Duodenal mucosa (tissue), 2 donors: Measurements from ENCODE around the gene SRSF11.

Experiments
- H3K27ac ChIP-seq: one replicate; pipeline ENCODE4 v1.7.0; 2013; ENCODE audit warnings: low read depth, low read length
- H3K27me3 ChIP-seq, 2 donors: one replicate each; pipeline ENCODE4 v1.7.0; 2013; ENCODE audit warnings: low read length in 2 of 2, control low read depth in 1 of 2; ENCODE audit not compliant: insufficient read depth in 2 of 2, control insufficient read depth in 1 of 2
- H3K36me3 ChIP-seq, 2 donors: one replicate each; pipeline ENCODE4 v1.7.0; 2013; ENCODE audit warnings: low read length in 2 of 2, control low read depth in 1 of 2; ENCODE audit not compliant: insufficient read depth in 2 of 2, control insufficient read depth in 1 of 2
- H3K4me1 ChIP-seq, 2 donors: one replicate each; pipeline ENCODE4 v1.7.0; 2013; ENCODE audit warnings: low read length in 2 of 2, control low read depth in 1 of 2; ENCODE audit not compliant: insufficient read depth in 2 of 2, control insufficient read depth in 1 of 2
- H3K4me3 ChIP-seq, 2 donors: one replicate each; pipeline ENCODE4 v1.7.0; 2013; ENCODE audit warnings: low read length in 2 of 2, low read depth in 1 of 2
- H3K9ac ChIP-seq, 2 donors: one replicate each; pipeline ENCODE4 v1.7.0; 2013; ENCODE audit warnings: low read length in 2 of 2, low read depth in 1 of 2
- H3K9me3 ChIP-seq, 2 donors: one replicate each; pipeline ENCODE4 v1.7.0; 2013; ENCODE audit warnings: low read length in 2 of 2, control low read depth in 1 of 2; ENCODE audit not compliant: control insufficient read depth in 1 of 2

SRSF11 gene

GRCh38 chr1:70247768-70248167, 26.6 kb downstream of the SRSF11 start:
- Histone ChIP-seq H3K27me3 (no peaks in the 10 kb centered on the region), H3K36me3 (peaks cover 47 to 94% of the 10 kb centered on the region in 2 donors), H3K9ac (no peak overlapping the region), H3K27ac (no peak overlapping the region), H3K4me1 (no peaks in the 10 kb centered on the region), H3K9me3 (no peaks in the 10 kb centered on the region), H3K4me3 (no peak overlapping the region)

DNA sequence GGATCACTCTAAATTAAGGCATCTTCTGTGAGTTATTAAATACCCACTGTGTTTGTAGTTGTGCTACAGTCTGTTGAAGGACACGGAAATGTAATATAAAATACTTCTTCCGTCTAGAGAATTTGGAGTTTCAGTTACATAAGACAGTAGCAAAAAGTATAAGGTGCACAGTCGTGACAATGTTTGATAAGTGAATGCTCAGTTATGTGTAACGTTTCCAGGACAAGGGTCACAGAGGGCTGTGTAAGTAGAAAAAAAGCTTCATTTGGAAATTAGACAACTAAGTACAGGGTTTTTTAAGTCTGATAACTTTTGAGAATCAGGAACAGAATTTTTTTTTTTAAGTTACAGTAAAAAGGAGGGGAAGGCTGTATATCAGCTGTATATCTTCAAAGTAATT, 27.5 kb downstream of the SRSF11 start:
- Histone ChIP-seq H3K9me3 (no peaks in the 10 kb centered on the region), H3K36me3 (peaks cover 38 to 90% of the 10 kb centered on the region in 2 donors), H3K4me1 (no peaks in the 10 kb centered on the region), H3K9ac (no peak overlapping the region), H3K27ac (no peak overlapping the region), H3K27me3 (no peaks in the 10 kb centered on the region), H3K4me3 (no peak overlapping the region)

- Histone ChIP-seq H3K9me3 (no peaks in the 10 kb centered on the region), H3K4me1 (no peaks in the 10 kb centered on the region), H3K27ac (no peak overlapping the region), H3K4me3 (no peak overlapping the region), H3K9ac (no peak overlapping the region), H3K27me3 (no peaks in the 10 kb centered on the region), H3K36me3 (peaks cover 4 to 12% of the 10 kb centered on the region in 2 donors)
These were observed 35.5 kb downstream of the SRSF11 start for GRCh38 chr1:70256664-70257063.

DNA sequence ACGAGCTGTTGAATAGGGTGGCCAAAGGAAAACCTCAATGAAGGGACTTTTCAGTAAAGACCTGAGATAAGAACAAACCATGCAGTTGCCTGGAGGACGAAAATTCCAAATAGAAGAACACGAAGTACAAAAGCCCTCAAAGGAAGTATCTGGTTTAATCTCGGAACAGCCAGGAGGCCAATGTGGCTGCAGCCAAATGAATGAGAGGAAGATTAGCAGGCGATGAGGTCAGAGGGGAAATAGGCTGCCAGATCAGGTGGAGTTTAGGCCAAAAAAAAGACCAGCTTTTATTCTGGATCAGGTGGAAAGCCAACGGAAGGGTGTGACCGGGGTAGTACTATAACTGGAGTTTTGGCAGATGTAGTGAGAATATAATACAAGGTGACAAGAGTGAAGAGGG, 43.7 kb downstream of the SRSF11 start:
- H3K9ac ChIP-seq = no peak overlapping the region
- no peak overlapping the region for H3K4me3 ChIP-seq
- H3K27me3 ChIP-seq = no peaks in the 10 kb centered on the region
- H3K27ac ChIP-seq = no peak overlapping the region
- H3K4me1 ChIP-seq = no peaks in the 10 kb centered on the region
- peaks cover 5 to 10% of the 10 kb centered on the region in 2 donors for H3K36me3 ChIP-seq
- no peaks in the 10 kb centered on the region for H3K9me3 ChIP-seq

- H3K36me3 ChIP-seq = peaks cover 5 to 16% of the 10 kb centered on the region in 2 donors
- no peak overlapping the region for H3K4me3 ChIP-seq
- H3K4me1 ChIP-seq = no peaks in the 10 kb centered on the region
- no peaks in the 10 kb centered on the region for H3K9me3 ChIP-seq
- no peaks in the 10 kb centered on the region for H3K27me3 ChIP-seq
- no peak overlapping the region for H3K9ac ChIP-seq
- H3K27ac ChIP-seq = no peak overlapping the region
These were observed 44.8 kb downstream of the SRSF11 start for GRCh38 chr1:70265946-70266345.

DNA sequence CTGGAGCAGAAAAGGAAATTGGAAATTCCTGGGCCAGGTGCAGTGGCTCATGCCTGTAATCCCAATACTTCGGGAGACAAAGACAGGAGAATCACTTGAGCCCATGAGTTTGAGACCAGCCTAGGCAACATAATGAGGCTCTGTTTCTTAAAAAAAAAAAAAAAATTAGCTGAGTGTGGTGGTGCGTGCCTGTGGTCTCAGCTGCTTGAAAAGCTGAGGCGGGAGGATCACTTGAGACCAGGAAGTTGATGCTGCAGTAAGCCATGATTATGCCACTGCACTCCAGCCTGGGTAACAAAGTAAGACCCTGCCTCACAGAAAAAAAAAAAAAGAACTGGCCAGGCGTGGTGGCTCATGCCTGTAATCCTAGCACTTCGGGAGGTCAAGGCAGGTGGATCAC, 56.7 kb downstream of the SRSF11 start:
- Histone ChIP-seq H3K9me3 (no peaks in the 10 kb centered on the region), H3K9ac (no peak overlapping the region), H3K4me1 (no peaks in the 10 kb centered on the region), H3K36me3 (peaks cover 6 to 9% of the 10 kb centered on the region in 2 donors), H3K27ac (no peak overlapping the region), H3K27me3 (no peaks in the 10 kb centered on the region), H3K4me3 (no peak overlapping the region)

- Histone ChIP-seq H3K9ac (no peak overlapping the region), H3K4me1 (no peaks in the 10 kb centered on the region), H3K27me3 (no peaks in the 10 kb centered on the region), H3K4me3 (no peak overlapping the region), H3K9me3 (no peaks in the 10 kb centered on the region), H3K27ac (no peak overlapping the region), H3K36me3 (peaks cover 6 to 9% of the 10 kb centered on the region in 2 donors)
These were observed 57.5 kb downstream of the SRSF11 start for GRCh38 chr1:70278710-70279109.

DNA sequence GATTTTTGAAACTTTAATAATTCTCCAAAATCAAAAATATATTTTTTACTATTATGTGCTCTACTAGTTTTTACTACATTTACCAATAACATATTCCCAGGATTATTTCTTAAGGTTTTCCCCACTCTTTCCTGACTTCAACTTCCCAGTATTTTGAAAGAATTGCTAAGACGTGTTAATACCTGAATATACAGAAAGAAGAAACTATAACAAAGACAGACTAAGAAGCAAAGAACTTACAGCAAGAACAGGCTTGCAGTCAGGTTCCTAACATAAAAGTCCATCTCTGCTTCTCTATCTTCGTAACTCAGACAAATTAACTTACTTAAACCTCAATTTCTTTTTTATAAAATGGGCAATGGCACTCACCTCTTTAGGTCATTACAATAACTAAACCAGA, 63.2 kb downstream of the SRSF11 start:
- H3K27ac ChIP-seq = no peak overlapping the region
- H3K9me3 ChIP-seq = no peaks in the 10 kb centered on the region
- H3K4me3 ChIP-seq = no peak overlapping the region
- peaks cover 8 to 10% of the 10 kb centered on the region in 2 donors for H3K36me3 ChIP-seq
- H3K27me3 ChIP-seq = no peaks in the 10 kb centered on the region
- H3K9ac ChIP-seq = no peak overlapping the region
- H3K4me1 ChIP-seq = no peaks in the 10 kb centered on the region

GRCh38 chr1:70286453-70286852, 65.3 kb downstream of the SRSF11 start:
- Histone ChIP-seq H3K36me3 (peaks cover 3 to 11% of the 10 kb centered on the region in 2 donors), H3K9me3 (no peaks in the 10 kb centered on the region), H3K9ac (no peak overlapping the region), H3K4me1 (no peaks in the 10 kb centered on the region), H3K4me3 (no peak overlapping the region), H3K27me3 (no peaks in the 10 kb centered on the region), H3K27ac (no peak overlapping the region)

GRCh38 chr1:70288166-70288565, 67.0 kb downstream of the SRSF11 start:
- no peaks in the 10 kb centered on the region for H3K4me1 ChIP-seq
- peaks cover 3 to 16% of the 10 kb centered on the region in 2 donors for H3K36me3 ChIP-seq
- no peaks in the 10 kb centered on the region for H3K9me3 ChIP-seq
- no peak overlapping the region for H3K4me3 ChIP-seq
- no peaks in the 10 kb centered on the region for H3K27me3 ChIP-seq
- H3K9ac ChIP-seq = no peak overlapping the region
- no peak overlapping the region for H3K27ac ChIP-seq

GRCh38 chr1:70290218-70290617, 69.0 kb downstream of the SRSF11 start:
- Histone ChIP-seq H3K27ac (no peak overlapping the region), H3K9me3 (no peaks in the 10 kb centered on the region), H3K36me3 (peaks cover 3 to 34% of the 10 kb centered on the region in 2 donors), H3K4me3 (no peak overlapping the region), H3K27me3 (no peaks in the 10 kb centered on the region), H3K4me1 (no peaks in the 10 kb centered on the region), H3K9ac (no peak overlapping the region)
